ENCODE results near the gene ZNF514.

The ZNF514 gene

GRCh38 chr2:95165371-95166064 is 5.9 kb upstream of the ZNF514 start, which contains the start of gene ZNF2:
ZNF2 (plus strand) TSS chr2:95165809; CDS start chr2:95176227, 10,418 bp downstream.
- peak; percentile 95 for TF ChIP-seq POLR2A (IDR thresholded peaks at IDR 0.05; ENCODE audit: low read length)
- no peak for TF ChIP-seq GATA1 (IDR thresholded peaks at IDR 0.05; ENCODE audit: low read depth, low read length)
- peak; percentile 98 for DNase-seq

- DNase-seq = no peak
- no peak for TF ChIP-seq GATA1 (IDR thresholded peaks at IDR 0.05; ENCODE audit: low read depth, low read length)
- TF ChIP-seq POLR2A (IDR thresholded peaks at IDR 0.05; ENCODE audit: low read length) = no peak
These were observed 5.4 kb upstream of the ZNF514 start for GRCh38 chr2:95165030-95165370.

GRCh38 chr2:95158891-95159619 is 593 bp downstream of the ZNF514 start:
- peak; percentile 77 to 80 for DNase-seq
- TF ChIP-seq GATA1 (IDR thresholded peaks at IDR 0.05; ENCODE audit: low read depth, low read length) = no peak
- TF ChIP-seq POLR2A (IDR thresholded peaks at IDR 0.05; ENCODE audit: low read length) = no peak

- peak in 1 of 2 experiments; percentile 12 for DNase-seq
- TF ChIP-seq GATA1 (IDR thresholded peaks at IDR 0.05; ENCODE audit: low read depth, low read length) (no peak), POLR2A (IDR thresholded peaks at IDR 0.05; ENCODE audit: low read length) (no peak)
These were observed 1.2 kb downstream of the ZNF514 start for GRCh38 chr2:95158441-95158840.

GRCh38 chr2:95149397-95149984 is 10.2 kb downstream of the ZNF514 start:
- DNase-seq = no peak
- TF ChIP-seq POLR2A (IDR thresholded peaks at IDR 0.05; ENCODE audit: low read length) (no peak), GATA1 (IDR thresholded peaks at IDR 0.05; ENCODE audit: low read depth, low read length) (no peak)

GRCh38 chr2:95143838-95144237 is 15.8 kb downstream of the ZNF514 start:
- TF ChIP-seq GATA1 (IDR thresholded peaks at IDR 0.05; ENCODE audit: low read depth, low read length) (no peak), POLR2A (IDR thresholded peaks at IDR 0.05; ENCODE audit: low read length) (no peak)
- DNase-seq = no peak

- no peak for TF ChIP-seq POLR2A (IDR thresholded peaks at IDR 0.05; ENCODE audit: low read length)
- no peak for TF ChIP-seq GATA1 (IDR thresholded peaks at IDR 0.05; ENCODE audit: low read depth, low read length)
- DNase-seq = no peak
These were observed 20.9 kb downstream of the ZNF514 start for GRCh38 chr2:95138702-95139101.

GRCh38 chr2:95122197-95122551 is 37.5 kb downstream of the ZNF514 start:
- no peak for DNase-seq
- TF ChIP-seq GATA1 (IDR thresholded peaks at IDR 0.05; ENCODE audit: low read depth, low read length) (no peak), POLR2A (IDR thresholded peaks at IDR 0.05; ENCODE audit: low read length) (no peak)

- peak; percentile 86 to 90 for DNase-seq
- TF ChIP-seq GATA1 (IDR thresholded peaks at IDR 0.05; ENCODE audit: low read depth, low read length) (no peak), POLR2A (IDR thresholded peaks at IDR 0.05; ENCODE audit: low read length) (peak; percentile 67)
These were observed 38.0 kb downstream of the ZNF514 start, which contains the start of gene MRPS5 for GRCh38 chr2:95121407-95122196. MRPS5 (minus strand) TSS chr2:95121808; CDS start chr2:95121791, 17 bp downstream.

GRCh38 chr2:95121093-95121406 is 38.6 kb downstream of the ZNF514 start:
- DNase-seq = no peak

GRCh38 chr2:95115418-95115817 is 44.2 kb downstream of the ZNF514 start:
- no peak for TF ChIP-seq GATA1 (IDR thresholded peaks at IDR 0.05; ENCODE audit: low read depth, low read length)
- TF ChIP-seq POLR2A (IDR thresholded peaks at IDR 0.05; ENCODE audit: low read length) = no peak
- peak; percentile 70 to 77 for DNase-seq

More at GRCh38 chr2:95121093-95121406, 38.6 kb downstream of the ZNF514 start:
- TF ChIP-seq POLR2A (IDR thresholded peaks at IDR 0.05; ENCODE audit: low read length) (no peak), GATA1 (IDR thresholded peaks at IDR 0.05; ENCODE audit: low read depth, low read length) (no peak)

- DNase-seq = no peak
- TF ChIP-seq GATA1 (IDR thresholded peaks at IDR 0.05; ENCODE audit: low read depth, low read length) (no peak), POLR2A (IDR thresholded peaks at IDR 0.05; ENCODE audit: low read length) (no peak)
These were observed 46.2 kb downstream of the ZNF514 start for GRCh38 chr2:95113464-95113863.

- DNase-seq = no peak
- TF ChIP-seq POLR2A (IDR thresholded peaks at IDR 0.05; ENCODE audit: low read length) (no peak), GATA1 (IDR thresholded peaks at IDR 0.05; ENCODE audit: low read depth, low read length) (no peak)
These were observed 49.3 kb downstream of the ZNF514 start for GRCh38 chr2:95110395-95110794.

- TF ChIP-seq GATA1 (IDR thresholded peaks at IDR 0.05; ENCODE audit: low read depth, low read length) (no peak), POLR2A (IDR thresholded peaks at IDR 0.05; ENCODE audit: low read length) (no peak)
- DNase-seq = no peak
These were observed 50.4 kb downstream of the ZNF514 start for GRCh38 chr2:95109260-95109659.
